ENCODE results near the gene FBXO22. TPM values are rescaled to one million over a fixed set of nuclear protein-coding genes. Genes with fewer than 3 reads are reported as not detected.

The FBXO22 gene
- total RNA-seq, 2 experiments from 2014 or later = 5.4 to 7.4 TPM

DNA sequence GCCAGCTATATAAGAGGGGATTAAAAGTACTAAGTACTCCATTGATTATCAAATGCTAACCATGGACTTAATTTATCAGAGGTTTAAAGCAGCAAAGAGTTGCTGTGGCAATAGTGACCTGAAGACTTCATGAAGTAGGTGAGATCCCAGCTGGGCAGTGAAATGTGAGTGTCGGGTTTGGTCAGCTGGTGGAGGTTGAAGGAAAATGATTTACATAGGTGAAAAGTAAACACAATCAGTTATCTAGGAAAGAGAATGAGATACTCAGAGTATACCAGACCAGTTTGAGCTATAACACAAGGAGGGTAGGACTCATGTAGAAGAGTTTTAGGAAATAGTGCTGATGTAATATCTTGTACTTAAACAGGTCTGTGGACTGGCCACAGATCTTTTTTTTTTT lies 16.5 kb upstream of the FBXO22 start:
- DNase-seq (no peak), ATAC-seq (ENCODE audit: poor library complexity) (no peak)
- Histone ChIP-seq H3K27ac (ENCODE audit: low read depth in 1 of 2, low read length in 2 of 2) (no peak overlapping the region), H3K9me3 (ENCODE audit: control insufficient read depth in 1 of 2, insufficient read depth in 1 of 2, low read length in 2 of 2) (no peaks in the 10 kb centered on the region), H3K36me3 (ENCODE audit: insufficient read depth, low read length) (peaks cover 35% of the 10 kb centered on the region), H3K4me3 (ENCODE audit: low read length) (no peak overlapping the region), H3K27me3 (ENCODE audit: control insufficient read depth in 1 of 2, insufficient read depth in 2 of 2, low read length in 2 of 2) (no peaks in the 10 kb centered on the region), H3K4me1 (ENCODE audit: insufficient read depth, low read length) (no peaks in the 10 kb centered on the region)
- no peaks in the 10 kb centered on the region for H3K9me3 Mint-ChIP-seq
- H3K36me3 Mint-ChIP-seq (ENCODE audit: low read depth) = peaks cover 80% of the 10 kb centered on the region
- TF ChIP-seq, protein P1, sequence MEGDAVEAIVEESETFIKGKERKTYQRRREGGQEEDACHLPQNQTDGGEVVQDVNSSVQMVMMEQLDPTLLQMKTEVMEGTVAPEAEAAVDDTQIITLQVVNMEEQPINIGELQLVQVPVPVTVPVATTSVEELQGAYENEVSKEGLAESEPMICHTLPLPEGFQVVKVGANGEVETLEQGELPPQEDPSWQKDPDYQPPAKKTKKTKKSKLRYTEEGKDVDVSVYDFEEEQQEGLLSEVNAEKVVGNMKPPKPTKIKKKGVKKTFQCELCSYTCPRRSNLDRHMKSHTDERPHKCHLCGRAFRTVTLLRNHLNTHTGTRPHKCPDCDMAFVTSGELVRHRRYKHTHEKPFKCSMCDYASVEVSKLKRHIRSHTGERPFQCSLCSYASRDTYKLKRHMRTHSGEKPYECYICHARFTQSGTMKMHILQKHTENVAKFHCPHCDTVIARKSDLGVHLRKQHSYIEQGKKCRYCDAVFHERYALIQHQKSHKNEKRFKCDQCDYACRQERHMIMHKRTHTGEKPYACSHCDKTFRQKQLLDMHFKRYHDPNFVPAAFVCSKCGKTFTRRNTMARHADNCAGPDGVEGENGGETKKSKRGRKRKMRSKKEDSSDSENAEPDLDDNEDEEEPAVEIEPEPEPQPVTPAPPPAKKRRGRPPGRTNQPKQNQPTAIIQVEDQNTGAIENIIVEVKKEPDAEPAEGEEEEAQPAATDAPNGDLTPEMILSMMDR (IDR thresholded peaks at IDR 0.05) = no peak
- ChIA-PET CTCF (no interaction called here), POLR2A (no interaction called here)
- no peaks in the 10 kb centered on the region for H3K27me3 Mint-ChIP-seq
- H3K27ac Mint-ChIP-seq = no peak overlapping the region
- H3K4me1 Mint-ChIP-seq (ENCODE audit: low read depth) = peaks cover 4% of the 10 kb centered on the region
- intact Hi-C loops (cut with DNase I, micrococcal nuclease) = no loop called here
- H3K4me3 Mint-ChIP-seq = no peak overlapping the region

DNA sequence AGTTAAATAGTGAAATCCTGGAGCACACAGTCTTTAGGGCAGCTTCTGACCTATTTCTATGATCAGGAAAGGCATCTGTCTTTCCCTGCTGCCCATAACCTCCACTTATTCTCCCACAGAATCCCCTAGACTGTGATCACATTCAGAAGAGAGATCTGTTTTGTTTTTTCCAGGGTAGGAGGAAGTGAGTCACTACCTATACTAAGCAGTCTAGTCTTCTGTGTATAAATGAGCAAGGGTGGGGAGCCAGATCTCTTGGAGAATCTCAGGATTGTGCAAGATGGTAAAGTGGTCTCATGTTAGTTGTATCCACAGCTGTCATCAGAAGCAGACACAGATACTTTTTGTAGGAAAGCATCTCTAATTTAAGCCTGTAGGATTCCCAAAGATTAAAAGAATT lies 11.8 kb upstream of the FBXO22 start:
- Histone ChIP-seq H3K27me3 (ENCODE audit: control insufficient read depth in 1 of 2, insufficient read depth in 2 of 2, low read length in 2 of 2) (no peaks in the 10 kb centered on the region), H3K27ac (ENCODE audit: low read depth in 1 of 2, low read length in 2 of 2) (no peak overlapping the region), H3K4me1 (ENCODE audit: insufficient read depth, low read length) (no peaks in the 10 kb centered on the region), H3K36me3 (ENCODE audit: insufficient read depth, low read length) (peaks cover 34% of the 10 kb centered on the region), H3K4me3 (ENCODE audit: low read length) (no peak overlapping the region), H3K9me3 (ENCODE audit: control insufficient read depth in 1 of 2, insufficient read depth in 1 of 2, low read length in 2 of 2) (no peaks in the 10 kb centered on the region)
- intact Hi-C loops (cut with DNase I, micrococcal nuclease) = no loop called here
- ChIA-PET POLR2A (no interaction called here), CTCF (interaction anchor here (0.6 to 1.0 kb wide), 2 partner anchors 56 to 90 kb away, joined by 3 to 4 read pairs; no protein-coding TSS in a partner anchor)
- no peak for ATAC-seq (ENCODE audit: poor library complexity)
- Mint-ChIP-seq H3K4me3 (no peak overlapping the region), H3K27me3 (no peaks in the 10 kb centered on the region), H3K4me1 (ENCODE audit: low read depth) (no peaks in the 10 kb centered on the region), H3K9me3 (no peaks in the 10 kb centered on the region), H3K27ac (no peak overlapping the region), H3K36me3 (ENCODE audit: low read depth) (peaks cover 81% of the 10 kb centered on the region)
- no peak for DNase-seq
- TF ChIP-seq, protein P1 (IDR thresholded peaks at IDR 0.05) = no peak

DNA sequence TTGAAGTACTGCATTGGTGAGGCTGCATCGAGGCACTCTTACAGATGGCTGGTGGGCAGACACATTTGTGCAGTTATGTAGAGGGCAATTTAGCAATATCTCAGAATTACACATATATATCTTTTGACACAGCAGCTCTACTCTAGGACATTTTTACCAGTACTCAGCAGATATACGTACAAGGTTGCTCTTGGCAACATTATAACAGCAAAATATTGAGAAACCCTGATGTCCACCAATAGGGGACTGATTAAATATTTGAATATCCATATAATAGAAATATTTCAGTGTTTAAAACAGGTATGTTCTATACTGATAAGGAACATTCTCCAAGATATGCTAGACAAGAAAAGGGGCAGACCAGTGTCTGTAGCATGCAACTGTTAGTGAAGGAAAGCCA lies 7.9 kb upstream of the FBXO22 start:
- no peak for DNase-seq
- no peak overlapping the region for H3K27ac ChIP-seq (ENCODE audit: low read depth in 1 of 2, low read length in 2 of 2)
- Mint-ChIP-seq H3K27me3 (no peaks in the 10 kb centered on the region), H3K4me3 (no peak overlapping the region), H3K27ac (no peak overlapping the region), H3K9me3 (no peaks in the 10 kb centered on the region), H3K4me1 (ENCODE audit: low read depth) (peaks cover under 1% of the 10 kb centered on the region), H3K36me3 (ENCODE audit: low read depth) (peaks cover 54% of the 10 kb centered on the region)
- H3K36me3 ChIP-seq (ENCODE audit: insufficient read depth, low read length) = peaks cover 22% of the 10 kb centered on the region
- TF ChIP-seq, protein P1 (IDR thresholded peaks at IDR 0.05) = no peak
- H3K4me1 ChIP-seq (ENCODE audit: insufficient read depth, low read length) = no peaks in the 10 kb centered on the region
- POLR2A ChIA-PET = no interaction called here
- intact Hi-C loops (cut with DNase I, micrococcal nuclease) = no loop called here
- no peak overlapping the region for H3K4me3 ChIP-seq (ENCODE audit: low read length)
- no peaks in the 10 kb centered on the region for H3K27me3 ChIP-seq (ENCODE audit: control insufficient read depth in 1 of 2, insufficient read depth in 2 of 2, low read length in 2 of 2)
- no peak for ATAC-seq (ENCODE audit: poor library complexity)
- CTCF ChIA-PET = no interaction called here
- no peaks in the 10 kb centered on the region for H3K9me3 ChIP-seq (ENCODE audit: control insufficient read depth in 1 of 2, insufficient read depth in 1 of 2, low read length in 2 of 2)

Measured in CD4-positive, alpha-beta T cell (primary cell).